Measurements from ENCODE around the gene KAZN.

KAZN gene

DNA sequence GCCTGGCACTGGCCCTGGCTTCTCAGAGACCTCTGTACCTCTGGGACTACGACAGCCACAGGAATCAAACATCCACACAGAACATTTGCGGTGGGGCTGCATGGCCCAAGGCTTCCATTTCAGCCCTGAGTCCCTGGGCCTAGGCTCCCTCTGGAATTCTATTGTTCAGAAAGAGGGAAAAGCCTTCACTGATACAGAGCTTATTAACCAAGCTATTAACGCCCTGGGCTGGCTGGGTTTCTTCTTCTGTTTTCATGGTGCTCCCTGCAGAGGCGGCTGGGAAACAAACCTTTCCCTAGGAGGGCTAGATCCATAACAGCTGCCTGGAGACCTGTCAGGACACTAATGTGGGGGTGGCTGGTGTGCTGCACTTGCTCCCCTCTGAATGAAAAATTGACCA is 88.2 kb downstream of the KAZN start:
- no peaks in the 10 kb centered on the region for H3K36me3 ChIP-seq
- no peaks in the 10 kb centered on the region for H3K4me1 ChIP-seq (ENCODE audit: control insufficient read depth in 1 of 2, insufficient read depth in 1 of 2, low read depth in 1 of 2, low read length in 1 of 2)
- TF ChIP-seq, protein P1, sequence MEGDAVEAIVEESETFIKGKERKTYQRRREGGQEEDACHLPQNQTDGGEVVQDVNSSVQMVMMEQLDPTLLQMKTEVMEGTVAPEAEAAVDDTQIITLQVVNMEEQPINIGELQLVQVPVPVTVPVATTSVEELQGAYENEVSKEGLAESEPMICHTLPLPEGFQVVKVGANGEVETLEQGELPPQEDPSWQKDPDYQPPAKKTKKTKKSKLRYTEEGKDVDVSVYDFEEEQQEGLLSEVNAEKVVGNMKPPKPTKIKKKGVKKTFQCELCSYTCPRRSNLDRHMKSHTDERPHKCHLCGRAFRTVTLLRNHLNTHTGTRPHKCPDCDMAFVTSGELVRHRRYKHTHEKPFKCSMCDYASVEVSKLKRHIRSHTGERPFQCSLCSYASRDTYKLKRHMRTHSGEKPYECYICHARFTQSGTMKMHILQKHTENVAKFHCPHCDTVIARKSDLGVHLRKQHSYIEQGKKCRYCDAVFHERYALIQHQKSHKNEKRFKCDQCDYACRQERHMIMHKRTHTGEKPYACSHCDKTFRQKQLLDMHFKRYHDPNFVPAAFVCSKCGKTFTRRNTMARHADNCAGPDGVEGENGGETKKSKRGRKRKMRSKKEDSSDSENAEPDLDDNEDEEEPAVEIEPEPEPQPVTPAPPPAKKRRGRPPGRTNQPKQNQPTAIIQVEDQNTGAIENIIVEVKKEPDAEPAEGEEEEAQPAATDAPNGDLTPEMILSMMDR (IDR thresholded peaks at IDR 0.05): no peak
- no peaks in the 10 kb centered on the region for H3K9me3 ChIP-seq
- H3K27ac ChIP-seq: no peak overlapping the region
- no peaks in the 10 kb centered on the region for H3K27me3 ChIP-seq
- H3K4me3 ChIP-seq (ENCODE audit: low read depth in 1 of 2, low read length in 1 of 2): no peak overlapping the region

- Histone ChIP-seq H3K9me3 (no peaks in the 10 kb centered on the region), H3K27ac (no peak overlapping the region), H3K27me3 (no peaks in the 10 kb centered on the region), H3K4me3 (ENCODE audit: low read depth in 1 of 2, low read length in 1 of 2) (no peak overlapping the region), H3K4me1 (ENCODE audit: control insufficient read depth in 1 of 2, insufficient read depth in 1 of 2, low read depth in 1 of 2, low read length in 1 of 2) (no peaks in the 10 kb centered on the region), H3K36me3 (no peaks in the 10 kb centered on the region)
- TF ChIP-seq, protein P1 (IDR thresholded peaks at IDR 0.05): no peak
Observed at GRCh38 chr1:14687147-14687546, 88.7 kb downstream of the KAZN start.

DNA sequence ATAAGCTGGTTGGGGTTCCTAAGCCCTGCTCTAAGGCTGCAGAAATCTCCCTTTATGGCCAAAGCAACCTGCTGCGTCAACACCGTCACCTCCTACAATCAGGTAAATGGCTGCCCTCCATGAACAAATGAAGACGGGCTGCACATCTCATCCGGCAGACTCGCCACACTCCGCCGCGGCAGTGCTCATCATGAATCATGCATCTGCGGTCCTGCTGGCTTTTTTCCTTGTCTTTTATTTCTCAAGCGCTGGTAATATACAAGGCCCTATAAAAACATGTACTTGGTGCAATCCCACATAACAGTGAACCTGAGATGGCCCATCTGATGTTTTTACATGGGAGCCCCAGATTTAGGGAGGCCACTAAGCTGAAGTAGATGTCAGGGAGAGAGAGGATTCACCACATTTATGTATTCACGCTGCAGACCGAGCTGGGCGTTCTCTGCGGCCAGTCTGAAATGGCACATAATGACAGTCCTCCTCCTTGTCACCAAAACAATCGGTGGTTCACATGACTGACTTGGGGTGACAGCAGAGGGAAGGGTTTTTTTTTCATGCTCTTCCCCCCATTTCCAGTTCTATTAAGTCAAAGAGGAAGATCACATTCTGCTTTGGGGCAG is 91.6 kb downstream of the KAZN start:
- Histone ChIP-seq H3K36me3 (no peaks in the 10 kb centered on the region), H3K27me3 (peaks cover 15% of the 10 kb centered on the region), H3K4me3 (ENCODE audit: low read depth in 1 of 2, low read length in 1 of 2) (no peak overlapping the region), H3K4me1 (ENCODE audit: control insufficient read depth in 1 of 2, insufficient read depth in 1 of 2, low read depth in 1 of 2, low read length in 1 of 2) (no peaks in the 10 kb centered on the region), H3K27ac (no peak overlapping the region), H3K9me3 (no peaks in the 10 kb centered on the region)
- TF ChIP-seq, protein P1 (IDR thresholded peaks at IDR 0.05): no peak

DNA sequence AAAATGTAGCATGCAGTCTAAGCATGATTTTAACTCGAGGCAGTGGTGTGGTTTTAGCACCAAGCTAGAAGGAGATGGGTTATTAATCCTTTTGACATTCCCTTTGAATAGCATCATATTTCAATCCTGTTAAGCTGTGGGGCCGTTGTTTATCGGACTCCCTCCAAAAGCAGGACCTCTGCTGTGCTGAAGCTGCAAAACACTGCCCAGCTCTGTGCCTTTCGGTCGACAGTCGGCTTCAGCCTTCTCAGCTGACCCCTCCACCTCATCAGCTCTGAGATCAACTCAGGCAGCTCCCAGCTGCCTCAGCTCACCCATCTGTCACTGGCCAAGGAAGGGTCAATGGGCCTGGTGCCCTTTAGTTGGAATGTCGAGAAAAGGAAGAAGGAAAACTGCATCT is 95.5 kb downstream of the KAZN start:
- H3K36me3 ChIP-seq: no peaks in the 10 kb centered on the region
- no peak overlapping the region for H3K4me3 ChIP-seq (ENCODE audit: low read depth in 1 of 2, low read length in 1 of 2)
- no peaks in the 10 kb centered on the region for H3K4me1 ChIP-seq (ENCODE audit: control insufficient read depth in 1 of 2, insufficient read depth in 1 of 2, low read depth in 1 of 2, low read length in 1 of 2)
- H3K9me3 ChIP-seq: no peaks in the 10 kb centered on the region
- TF ChIP-seq, protein P1 (IDR thresholded peaks at IDR 0.05): no peak
- H3K27ac ChIP-seq: no peak overlapping the region
- H3K27me3 ChIP-seq: peaks cover 15% of the 10 kb centered on the region

- H3K4me1 ChIP-seq (ENCODE audit: control insufficient read depth in 1 of 2, insufficient read depth in 1 of 2, low read depth in 1 of 2, low read length in 1 of 2): no peaks in the 10 kb centered on the region
- H3K4me3 ChIP-seq (ENCODE audit: low read depth in 1 of 2, low read length in 1 of 2): no peak overlapping the region
- TF ChIP-seq, protein P1 (IDR thresholded peaks at IDR 0.05): no peak
- no peaks in the 10 kb centered on the region for H3K9me3 ChIP-seq
- no peaks in the 10 kb centered on the region for H3K36me3 ChIP-seq
- H3K27me3 ChIP-seq: peaks cover 15% of the 10 kb centered on the region
- H3K27ac ChIP-seq: no peak overlapping the region
Observed at GRCh38 chr1:14694589-14694988, 96.1 kb downstream of the KAZN start.
